Vagina (tissue), 2 donors: Measurements from ENCODE around the gene KRT75.

Experiments
- POLR2A ChIP-seq, 2 donors: fragments of 450-650 bp; IDR thresholded peaks; one replicate each; pipeline ENCODE4 v1.6.1; 2017; ENCODE audit warnings: antibody characterized with exemption in 2 of 2, mild to moderate bottlenecking in 2 of 2, moderate library complexity in 2 of 2
- TF ChIP-seq, protein P1 (sequence below), 3 experiments: fragments of 450-650 bp in 2 of 3; fragments of 200-600 bp in 1 of 3; sonication (generic) in 1 of 3; IDR thresholded peaks; one replicate each; pipeline ENCODE4 v1.5.1; 2017 to 2019; ENCODE audit warnings: antibody characterized with exemption in 3 of 3, mild to moderate bottlenecking in 2 of 3, moderate library complexity in 2 of 3

DNA sequence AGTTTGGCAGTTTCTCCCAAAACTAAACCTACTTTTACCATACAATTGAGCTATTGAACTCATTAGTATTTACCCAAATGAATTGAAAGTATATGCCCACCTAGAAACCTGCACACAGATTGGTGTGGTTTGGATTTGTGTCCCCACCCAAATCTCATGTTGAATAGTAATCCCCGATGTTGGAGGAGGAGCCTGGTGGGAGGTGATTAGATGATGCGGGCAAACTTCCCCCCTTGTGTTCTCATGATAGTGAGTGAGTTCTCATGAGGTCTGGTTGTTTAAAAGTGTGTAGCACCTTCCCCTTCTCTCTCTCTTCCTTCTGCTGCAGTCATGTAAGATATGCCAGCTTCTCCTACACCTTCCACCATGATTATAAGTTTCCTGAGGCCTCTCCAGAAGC, 43.5 kb upstream of the KRT75 start:
- TF ChIP-seq, protein P1, sequence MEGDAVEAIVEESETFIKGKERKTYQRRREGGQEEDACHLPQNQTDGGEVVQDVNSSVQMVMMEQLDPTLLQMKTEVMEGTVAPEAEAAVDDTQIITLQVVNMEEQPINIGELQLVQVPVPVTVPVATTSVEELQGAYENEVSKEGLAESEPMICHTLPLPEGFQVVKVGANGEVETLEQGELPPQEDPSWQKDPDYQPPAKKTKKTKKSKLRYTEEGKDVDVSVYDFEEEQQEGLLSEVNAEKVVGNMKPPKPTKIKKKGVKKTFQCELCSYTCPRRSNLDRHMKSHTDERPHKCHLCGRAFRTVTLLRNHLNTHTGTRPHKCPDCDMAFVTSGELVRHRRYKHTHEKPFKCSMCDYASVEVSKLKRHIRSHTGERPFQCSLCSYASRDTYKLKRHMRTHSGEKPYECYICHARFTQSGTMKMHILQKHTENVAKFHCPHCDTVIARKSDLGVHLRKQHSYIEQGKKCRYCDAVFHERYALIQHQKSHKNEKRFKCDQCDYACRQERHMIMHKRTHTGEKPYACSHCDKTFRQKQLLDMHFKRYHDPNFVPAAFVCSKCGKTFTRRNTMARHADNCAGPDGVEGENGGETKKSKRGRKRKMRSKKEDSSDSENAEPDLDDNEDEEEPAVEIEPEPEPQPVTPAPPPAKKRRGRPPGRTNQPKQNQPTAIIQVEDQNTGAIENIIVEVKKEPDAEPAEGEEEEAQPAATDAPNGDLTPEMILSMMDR (IDR thresholded peaks at IDR 0.05): no peak
- TF ChIP-seq POLR2A (IDR thresholded peaks at IDR 0.05): no peak
